Measurements from ENCODE around the gene CYB5R2.

GRCh38 chr11:7635708-7636107, 37.6 kb downstream of the CYB5R2 start:
- TF ChIP-seq CTCF (conservative IDR thresholded peaks at IDR 0.05; ENCODE audit: low read length), result no peak
- TF ChIP-seq EZH2phosphoT487 (IDR thresholded peaks at IDR 0.05; ENCODE audit: borderline replicate concordance, low read depth, low read length), result no peak

Measured in OCI-LY7 (cell line).